Mucosa of descending colon (tissue), 3 donors: ENCODE results near the gene FOXN3. TPM values are rescaled to one million over a fixed set of nuclear protein-coding genes. Genes with fewer than 3 reads are reported as not detected.

Experiments
- ATAC-seq: fragments of 200-7000 bp; cut with Tn5 transposase; one replicate; pipeline ENCODE4 v1.9.1; 2020; ENCODE audit warnings: mild to moderate bottlenecking, moderate library complexity
- DNase-seq, 3 donors: peaks; one replicate each; pipeline ENCODE4 v3.0.0-alpha.2; 2020
- H3K36me3 ChIP-seq: fragments of 200-600 bp; one replicate; pipeline ENCODE4 v1.8.0; 2021; ENCODE audit warnings: low read depth, mild to moderate bottlenecking
- H3K4me1 ChIP-seq: fragments of 200-600 bp; one replicate; pipeline ENCODE4 v1.8.0; 2021; ENCODE audit warnings: low read depth, mild to moderate bottlenecking
- H3K4me3 ChIP-seq: fragments of 200-600 bp; one replicate; pipeline ENCODE4 v1.8.0; 2021; ENCODE audit warnings: mild to moderate bottlenecking
- H3K9me3 ChIP-seq: fragments of 200-600 bp; one replicate; pipeline ENCODE4 v1.8.0; 2021; ENCODE audit warnings: mild to moderate bottlenecking
- intact Hi-C, 2 donors: fragments of 100-400 bp; cut with DNase I in 1 of 2; cut with micrococcal nuclease in 1 of 2; formaldehyde crosslinking; loops; one replicate each; pipeline versions ENCODE4 v1.11.0 to v1.11.1; 2022; cut with DNase I, micrococcal nuclease
- total RNA-seq, 3 donors: library from RNA; stranded (reverse); fragmentation: NEBNext Ultra II Directional in 2 of 3; extraction: Animal tissue kit (Norgen Biotek cat#: 25700) in 2 of 3; gene quantifications; one replicate each; pipeline versions ENCODE4 v1.2.1 to v1.2.4, GENCODE V29; 2021 to 2023
- TF ChIP-seq, protein P1 (sequence below): fragments of 200-600 bp; IDR thresholded peaks from one replicate; pipeline ENCODE4 v1.8.0; 2022; ENCODE audit warnings: antibody characterized with exemption, mild to moderate bottlenecking
- donor health status: DM: no; HTN: no; CAD: no; lungs with moderate emphysema.
- donor health status: DM: no; HTN: no; CAD: no.
- donor health status: DM: no; HTN: yes; CAD: no.

The FOXN3 gene
- total RNA-seq, 3 donors from 2014 or later = 77.4 to 154 (median 113) TPM

DNA sequence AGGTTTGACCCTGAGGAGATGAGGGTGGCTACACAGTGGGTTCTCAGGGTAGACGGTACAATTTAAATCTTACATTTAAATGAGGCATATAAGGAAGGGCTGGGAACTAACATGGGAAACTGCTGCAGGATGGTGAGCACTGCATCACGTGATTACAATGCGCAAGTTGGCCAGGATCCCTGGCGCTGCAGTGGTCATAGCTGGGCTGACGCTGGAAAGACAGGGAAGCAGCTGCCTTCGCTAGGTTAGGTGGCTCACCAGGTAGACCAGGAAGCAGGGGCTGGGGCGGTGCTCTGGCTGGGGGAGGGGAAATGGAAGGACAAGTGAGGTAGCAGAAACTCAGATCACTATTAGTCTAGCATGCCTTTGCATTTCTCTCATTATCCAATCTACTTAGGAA lies 149.9 kb downstream of the FOXN3 start:
- peaks cover 15% of the 10 kb centered on the region for H3K4me1 ChIP-seq
- ATAC-seq = no peak
- intact Hi-C loops = no loop called here
- H3K4me3 ChIP-seq = no peak overlapping the region
- peak in 2 of 3 donors; percentile 25 to 55 for DNase-seq
- TF ChIP-seq, protein P1, sequence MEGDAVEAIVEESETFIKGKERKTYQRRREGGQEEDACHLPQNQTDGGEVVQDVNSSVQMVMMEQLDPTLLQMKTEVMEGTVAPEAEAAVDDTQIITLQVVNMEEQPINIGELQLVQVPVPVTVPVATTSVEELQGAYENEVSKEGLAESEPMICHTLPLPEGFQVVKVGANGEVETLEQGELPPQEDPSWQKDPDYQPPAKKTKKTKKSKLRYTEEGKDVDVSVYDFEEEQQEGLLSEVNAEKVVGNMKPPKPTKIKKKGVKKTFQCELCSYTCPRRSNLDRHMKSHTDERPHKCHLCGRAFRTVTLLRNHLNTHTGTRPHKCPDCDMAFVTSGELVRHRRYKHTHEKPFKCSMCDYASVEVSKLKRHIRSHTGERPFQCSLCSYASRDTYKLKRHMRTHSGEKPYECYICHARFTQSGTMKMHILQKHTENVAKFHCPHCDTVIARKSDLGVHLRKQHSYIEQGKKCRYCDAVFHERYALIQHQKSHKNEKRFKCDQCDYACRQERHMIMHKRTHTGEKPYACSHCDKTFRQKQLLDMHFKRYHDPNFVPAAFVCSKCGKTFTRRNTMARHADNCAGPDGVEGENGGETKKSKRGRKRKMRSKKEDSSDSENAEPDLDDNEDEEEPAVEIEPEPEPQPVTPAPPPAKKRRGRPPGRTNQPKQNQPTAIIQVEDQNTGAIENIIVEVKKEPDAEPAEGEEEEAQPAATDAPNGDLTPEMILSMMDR = no peak
- no peaks in the 10 kb centered on the region for H3K36me3 ChIP-seq
- no peaks in the 10 kb centered on the region for H3K9me3 ChIP-seq

DNA sequence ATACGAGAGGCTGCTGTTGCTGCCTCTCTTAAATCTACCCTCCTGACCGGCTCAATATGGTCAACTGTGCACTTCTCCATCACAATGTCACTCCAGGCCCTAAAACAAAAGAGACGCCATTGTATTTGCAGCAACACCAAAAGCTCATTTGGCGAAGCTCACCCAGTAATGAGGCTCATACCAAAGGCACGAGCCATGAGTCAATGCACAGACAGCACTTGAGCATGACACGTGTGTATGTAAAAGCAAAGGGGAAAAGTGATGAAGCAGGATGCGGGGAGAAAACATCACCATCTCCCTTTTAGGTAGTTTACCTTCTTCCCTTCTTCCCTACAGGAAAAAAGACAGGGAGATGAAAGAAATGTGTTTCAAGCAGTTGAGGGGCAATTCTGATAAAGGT lies 150.3 kb downstream of the FOXN3 start:
- ATAC-seq (no peak), DNase-seq (no peak)
- TF ChIP-seq, protein P1 = no peak
- intact Hi-C loops = no loop called here
- H3K4me3 ChIP-seq = no peak overlapping the region
- peaks cover 13% of the 10 kb centered on the region for H3K4me1 ChIP-seq
- no peaks in the 10 kb centered on the region for H3K9me3 ChIP-seq
- H3K36me3 ChIP-seq = no peaks in the 10 kb centered on the region

DNA sequence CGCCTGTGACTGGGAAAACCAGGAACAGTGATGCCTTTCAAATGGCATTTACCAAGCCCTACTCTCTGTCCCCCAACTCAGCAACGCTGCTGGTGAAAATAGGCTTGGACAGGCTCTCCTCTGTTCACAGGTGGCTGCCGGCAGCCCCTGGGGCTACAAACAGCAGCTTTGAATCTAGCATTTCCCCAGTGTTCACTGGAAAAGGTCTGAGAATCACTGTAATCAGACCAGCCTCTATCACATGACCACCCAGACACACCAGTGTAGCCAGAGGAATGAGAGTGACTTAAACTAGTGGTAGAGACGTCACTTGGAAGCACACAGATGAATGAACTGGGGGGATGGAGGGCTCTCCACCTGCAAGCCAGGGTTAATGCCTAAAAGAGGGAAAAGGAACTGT lies 151.8 kb downstream of the FOXN3 start:
- Histone ChIP-seq H3K36me3 (no peaks in the 10 kb centered on the region), H3K9me3 (no peaks in the 10 kb centered on the region), H3K4me1 (no peaks in the 10 kb centered on the region), H3K4me3 (no peak overlapping the region)
- ATAC-seq (no peak), DNase-seq (no peak)
- TF ChIP-seq, protein P1 = no peak
- intact Hi-C loops = no loop called here

DNA sequence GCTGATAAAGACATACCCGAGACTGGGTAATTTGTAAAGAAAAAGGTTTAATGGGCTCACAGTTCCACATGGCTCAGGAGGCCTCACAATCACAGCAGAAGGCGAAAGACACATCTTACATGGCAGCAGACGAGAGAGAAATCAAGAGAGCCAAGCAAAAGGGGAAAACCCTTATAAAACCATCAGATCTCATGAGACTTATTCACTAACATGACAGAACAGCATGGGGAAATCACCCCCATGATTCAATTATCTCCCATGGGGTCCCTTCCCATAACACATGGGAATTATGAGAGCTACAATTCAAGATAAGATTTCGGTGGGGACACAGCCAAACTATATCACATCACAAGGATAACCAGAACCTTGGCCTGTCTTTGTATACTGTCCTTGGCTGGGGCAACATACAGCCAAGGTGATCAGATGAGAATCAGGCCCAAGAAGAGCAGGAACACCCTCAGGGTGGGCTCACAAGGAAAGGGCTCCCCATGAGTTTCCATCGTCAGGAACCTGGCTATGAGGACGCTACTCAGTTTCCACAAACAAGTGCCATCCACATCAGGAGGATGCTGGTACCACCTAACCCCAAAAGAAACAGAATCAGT lies 152.7 kb downstream of the FOXN3 start:
- no peak overlapping the region for H3K4me3 ChIP-seq
- no peaks in the 10 kb centered on the region for H3K36me3 ChIP-seq
- DNase-seq = no peak
- ATAC-seq = no peak
- no peaks in the 10 kb centered on the region for H3K9me3 ChIP-seq
- TF ChIP-seq, protein P1 = no peak
- no peaks in the 10 kb centered on the region for H3K4me1 ChIP-seq
- intact Hi-C loops = no loop called here

DNA sequence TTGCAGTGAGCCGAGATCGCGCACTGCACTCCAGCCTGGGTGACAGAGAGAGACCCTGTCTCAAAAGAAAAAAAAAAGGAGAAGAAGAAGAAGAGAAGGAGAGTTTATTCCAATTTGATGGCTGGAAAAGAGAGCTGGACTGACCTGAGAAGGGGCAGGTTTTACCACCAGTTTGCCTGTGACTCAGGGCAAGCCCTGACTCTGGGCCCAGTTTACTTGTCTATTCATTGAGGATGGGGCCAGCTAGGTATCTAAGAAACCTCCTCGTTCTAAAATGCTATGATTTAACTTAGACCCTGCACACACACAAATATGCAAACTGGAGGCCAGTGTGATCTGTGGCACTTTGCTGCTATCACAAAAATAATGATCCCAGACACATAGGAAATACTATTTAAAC lies 155.0 kb downstream of the FOXN3 start:
- intact Hi-C loops = no loop called here
- ATAC-seq (no peak), DNase-seq (no peak)
- TF ChIP-seq, protein P1 = no peak
- H3K36me3 ChIP-seq = no peaks in the 10 kb centered on the region
- no peak overlapping the region for H3K4me3 ChIP-seq
- H3K4me1 ChIP-seq = no peaks in the 10 kb centered on the region
- H3K9me3 ChIP-seq = no peaks in the 10 kb centered on the region

DNA sequence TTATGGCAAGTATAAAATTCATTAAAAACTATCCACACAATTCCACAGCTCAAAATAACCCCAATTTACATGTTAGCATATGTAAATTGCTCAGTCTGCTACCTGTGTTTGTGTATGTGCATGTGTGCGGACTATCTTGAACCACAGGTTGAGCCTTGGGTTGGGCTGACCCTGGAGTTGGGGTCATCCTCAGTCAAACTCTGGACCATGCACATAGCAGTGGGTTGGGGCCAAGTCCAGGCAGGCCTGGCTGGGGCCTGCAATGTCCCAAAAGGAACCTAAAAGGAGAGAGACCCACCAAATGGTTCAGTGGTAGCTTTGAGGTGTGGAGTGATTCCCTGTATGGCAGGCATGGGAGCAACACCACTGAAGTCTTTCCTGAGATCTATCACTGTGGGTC lies 156.1 kb downstream of the FOXN3 start:
- Histone ChIP-seq H3K9me3 (no peaks in the 10 kb centered on the region), H3K4me3 (no peak overlapping the region), H3K4me1 (no peaks in the 10 kb centered on the region), H3K36me3 (no peaks in the 10 kb centered on the region)
- intact Hi-C loops = no loop called here
- TF ChIP-seq, protein P1 = no peak
- DNase-seq = no peak
- no peak for ATAC-seq
